Mesenteric fat pad (tissue), 1 donor: ENCODE data around the gene MEMO1. TPM values are rescaled to one million over a fixed set of nuclear protein-coding genes. Genes with fewer than 3 reads are reported as not detected.

Experiments
- DNase-seq: peaks from one replicate; pipeline ENCODE4 v3.0.0-alpha.2; 2020; ENCODE audit warnings: low spot score
- total RNA-seq: library from RNA; stranded (reverse); fragmentation: NEBNext Ultra II Directional; extraction: Animal tissue kit (Norgen Biotek cat#: 25700); gene quantifications from one replicate; pipeline ENCODE4 v1.2.1, GENCODE V29; 2021
- donor health status: DM: yes; HTN: yes; CAD: no.

The MEMO1 gene
- total RNA-seq, 1 donor from 2014 or later, result 38.8 TPM

GRCh38 chr2:31832363-31832762, 178.4 kb downstream of the MEMO1 start:
- no peak for DNase-seq

- no peak for DNase-seq
These were observed 179.2 kb downstream of the MEMO1 start for GRCh38 chr2:31831585-31831984.

DNA sequence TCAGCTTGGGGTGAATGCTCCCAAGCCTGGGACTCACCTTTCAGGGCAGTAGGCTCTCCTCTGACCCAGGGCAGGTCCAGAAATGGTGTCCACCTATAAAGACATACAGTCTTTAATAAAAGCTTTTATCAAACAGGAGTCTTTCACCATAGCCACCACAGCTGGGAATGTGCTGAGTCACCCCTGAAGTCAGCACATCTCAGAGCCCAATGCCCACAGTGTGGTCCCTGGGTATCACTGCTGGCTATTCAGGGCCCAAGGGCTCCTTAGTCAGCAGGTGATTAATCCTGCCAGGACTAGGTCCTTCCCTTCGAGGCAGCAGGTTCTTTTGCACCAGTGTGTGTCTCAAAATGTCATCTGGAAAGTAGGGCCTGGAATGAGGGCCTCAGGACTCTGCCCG, 181.9 kb downstream of the MEMO1 start:
- no peak for DNase-seq

DNA sequence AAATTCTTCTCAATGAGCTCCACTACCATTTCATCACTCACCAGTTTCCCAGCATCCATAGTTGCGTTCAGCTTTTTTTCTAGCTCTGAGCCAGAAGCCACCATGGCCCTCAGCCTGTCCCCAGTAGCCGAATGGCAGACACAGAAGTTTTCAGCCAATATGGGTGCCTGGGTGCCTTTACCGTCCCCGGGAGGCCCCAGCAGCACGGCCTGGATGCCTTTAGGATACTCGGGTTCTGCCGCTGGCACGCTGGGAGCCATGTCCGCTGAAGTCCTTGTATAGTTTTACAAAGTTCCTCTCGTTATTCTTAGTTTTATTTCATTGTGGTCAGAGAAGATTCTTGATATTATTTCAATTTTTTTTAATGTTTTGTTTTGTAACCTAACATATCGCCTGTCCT, 187.2 kb downstream of the MEMO1 start:
- no peak for DNase-seq

DNA sequence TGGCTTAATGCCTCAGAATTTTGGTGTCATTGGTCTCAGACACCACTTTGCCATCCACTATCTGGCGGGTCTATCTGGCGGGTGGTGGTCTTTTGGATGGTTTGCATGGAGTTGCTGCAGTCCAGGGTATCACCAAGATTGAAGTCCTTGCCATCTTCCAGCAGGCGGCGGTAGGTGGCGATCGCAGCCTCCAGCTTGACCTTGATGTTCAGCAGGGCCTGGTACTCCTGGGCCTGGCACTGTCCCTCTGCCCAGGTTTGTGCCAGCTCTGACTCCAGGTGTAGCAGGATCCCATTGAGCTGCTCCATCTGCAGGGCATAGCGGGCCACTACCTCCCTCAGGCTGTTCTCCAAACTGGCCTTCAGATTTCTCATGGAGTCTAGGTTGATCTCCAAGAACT, 188.2 kb downstream of the MEMO1 start:
- no peak for DNase-seq

Other genes with a start within 250 kb of the MEMO1 start
- gene DPY30, start 28.8 kb upstream of the MEMO1 start, total RNA-seq, result 44.8 TPM
- gene SPAST, start 52.5 kb upstream of the MEMO1 start, total RNA-seq, result 12.5 TPM
- gene SLC30A6, start 154.9 kb upstream of the MEMO1 start, total RNA-seq, result 21.2 TPM